Activated CD4-positive, alpha-beta memory T cell treated with anti-CD3 and anti-CD28 coated beads for 36 hours (primary cell): ENCODE results near the gene SUPT7L. TPM values are rescaled to one million over a fixed set of nuclear protein-coding genes. Genes with fewer than 3 reads are reported as not detected.
A peak's percentile ranks its signal among the peaks of the same experiment; 100 is the strongest.

Experiments
- CTCF ChIA-PET: fragments of 350-600 bp; sonication (Branson Sonifier 250); formaldehyde crosslinking; loops from one replicate; lab custom pipeline; 2021; ENCODE audit warnings: antibody characterized with exemption, inconsistent platforms; lab: Charles Lee
- POLR2A ChIA-PET: fragments of 350-600 bp; sonication (Branson Sonifier 250); formaldehyde crosslinking; loops from one replicate; lab custom pipeline; 2021; ENCODE audit warnings: antibody characterized with exemption; lab: Charles Lee
- DNase-seq: peaks from one replicate; pipeline ENCODE4 v3.0.0-alpha.2; 2020
- H3K27ac Mint-ChIP-seq: one replicate; pipeline ENCODE4 v1.8.0; 2021; ENCODE audit warnings: mixed read lengths
- H3K27me3 Mint-ChIP-seq: one replicate; pipeline ENCODE4 v1.8.0; 2021; ENCODE audit warnings: mixed read lengths
- H3K36me3 Mint-ChIP-seq: one replicate; pipeline ENCODE4 v1.8.0; 2021; ENCODE audit warnings: mixed read lengths
- H3K4me1 Mint-ChIP-seq: one replicate; pipeline ENCODE4 v1.8.0; 2021; ENCODE audit warnings: low read depth, mixed read lengths
- H3K4me3 Mint-ChIP-seq: one replicate; pipeline ENCODE4 v1.8.0; 2021; ENCODE audit warnings: mild to moderate bottlenecking, mixed read lengths
- H3K9me3 Mint-ChIP-seq: one replicate; pipeline ENCODE4 v1.8.0; 2021; ENCODE audit warnings: mixed read lengths
- intact Hi-C: fragments of 100-400 bp; cut with micrococcal nuclease; formaldehyde crosslinking; loops from one replicate; pipeline ENCODE4 v1.15.1; 2023
- total RNA-seq, 2 experiments: library from RNA; stranded (reverse); gene quantifications; one replicate each; pipeline ENCODE4 v1.2.3, GENCODE V29; 2021

The SUPT7L gene
- total RNA-seq, 2 experiments from 2014 or later, result 30.1 to 30.3 TPM

DNA sequence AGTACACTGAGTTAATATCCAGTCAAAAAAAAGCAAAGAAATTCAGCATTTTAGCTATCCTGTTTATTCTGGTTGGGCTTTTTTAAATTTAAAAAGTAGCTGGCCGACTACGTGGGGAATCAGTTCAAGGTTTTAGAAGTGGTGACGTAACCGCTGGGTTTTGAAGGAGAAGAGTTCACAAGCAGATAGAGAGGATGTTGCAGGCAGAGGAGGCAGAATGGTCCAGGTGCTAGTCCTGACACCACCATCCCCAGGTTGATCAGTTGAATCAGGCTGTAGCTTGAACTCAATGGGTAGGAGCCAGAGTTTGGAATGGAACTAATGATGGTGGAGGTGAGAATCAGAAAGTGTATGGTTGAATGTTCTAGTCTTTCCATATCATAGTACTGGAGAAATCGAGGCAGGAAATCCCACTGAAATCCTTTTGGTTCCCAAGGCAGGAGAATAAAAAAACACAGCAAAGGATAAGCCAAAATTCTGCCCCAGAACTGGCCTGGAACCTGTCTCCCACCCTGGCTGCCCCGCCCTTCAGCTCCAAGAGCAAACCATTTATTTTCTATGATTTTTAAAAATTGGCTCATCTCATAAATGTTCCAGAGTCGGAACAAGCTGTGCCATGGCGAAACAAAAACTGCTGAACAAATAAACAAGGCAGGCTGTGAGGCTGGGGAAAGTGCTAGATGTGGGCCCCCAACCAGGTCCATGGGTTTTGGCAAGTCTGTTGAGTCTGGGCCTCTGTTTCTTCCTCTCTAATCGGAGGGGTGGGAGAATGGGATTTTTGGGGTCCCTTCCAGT is 44.2 kb upstream of the SUPT7L start:
- Mint-ChIP-seq H3K27me3 (no peaks in the 10 kb centered on the region), H3K27ac (no peak overlapping the region), H3K9me3 (no peaks in the 10 kb centered on the region), H3K4me3 (no peak overlapping the region), H3K36me3 (no peaks in the 10 kb centered on the region), H3K4me1 (peaks cover 40% of the 10 kb centered on the region)
- intact Hi-C loops, result loop anchor here (10.0 kb wide), 3 partner anchors 257 to 687 kb away; partner anchors contain the start of gene FOSL2
- no peak for DNase-seq
- ChIA-PET POLR2A (interaction anchor here (1.8 kb wide), 1 partner anchor 25 kb away, joined by 8 read pairs; no protein-coding TSS in a partner anchor), CTCF (interaction anchor here (5.2 kb wide), 1 partner anchor 16 kb away, joined by 43 read pairs; no protein-coding TSS in a partner anchor)

GRCh38 chr2:27705851-27706622 is 42.6 kb upstream of the SUPT7L start:
- intact Hi-C loops, result loop anchor here (10.0 kb wide), 3 partner anchors 259 to 689 kb away; partner anchors contain the start of gene FOSL2
- no peak overlapping the region for H3K4me3 Mint-ChIP-seq
- no peaks in the 10 kb centered on the region for H3K9me3 Mint-ChIP-seq
- H3K27ac Mint-ChIP-seq, result peak overlapping the region; percentile 83
- no peaks in the 10 kb centered on the region for H3K27me3 Mint-ChIP-seq
- peaks cover 28% of the 10 kb centered on the region for H3K4me1 Mint-ChIP-seq
- ChIA-PET CTCF (interaction anchor here (0.6 to 5.2 kb wide), 6 partner anchors 14 to 749 kb away, joined by 3 to 43 read pairs (median 4); no protein-coding TSS in a partner anchor), POLR2A (interaction anchor here (1.8 kb wide), 1 partner anchor 24 kb away, joined by 8 read pairs; no protein-coding TSS in a partner anchor)
- no peaks in the 10 kb centered on the region for H3K36me3 Mint-ChIP-seq
- no peak for DNase-seq

DNA sequence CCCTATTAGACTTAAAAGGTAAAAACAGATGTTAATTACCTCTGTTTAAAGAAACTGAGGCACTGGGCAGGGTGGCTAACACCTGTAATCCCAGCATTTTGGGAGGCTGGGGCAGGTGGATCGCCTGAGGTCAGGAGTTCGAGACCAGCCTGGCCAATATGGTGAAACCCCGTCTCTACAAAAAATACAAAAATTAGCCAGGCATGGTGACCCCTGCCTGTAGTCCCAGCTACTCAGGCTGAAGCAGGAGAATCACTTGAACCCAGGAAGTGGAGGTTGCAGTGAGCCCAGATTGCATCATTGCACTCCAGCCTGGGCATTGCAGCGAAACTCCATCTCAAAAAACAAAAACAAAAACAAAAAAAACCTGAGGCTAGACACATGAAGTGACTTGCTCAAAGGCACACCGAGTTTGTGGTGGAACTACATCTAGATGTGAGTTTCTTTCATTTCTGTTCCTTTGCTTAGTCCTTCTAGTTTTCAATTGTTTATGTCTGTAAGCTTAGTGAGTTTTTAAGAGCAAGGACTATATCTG is 41.0 kb upstream of the SUPT7L start:
- H3K9me3 Mint-ChIP-seq, result no peaks in the 10 kb centered on the region
- ChIA-PET POLR2A (interaction anchor here (1.2 kb wide), 1 partner anchor 13 kb away, joined by 4 read pairs; no protein-coding TSS in a partner anchor), CTCF (interaction anchor here (0.6 to 5.2 kb wide), 31 partner anchors 9 to 750 kb away, joined by 3 to 43 read pairs (median 4); no protein-coding TSS in a partner anchor)
- no peak overlapping the region for H3K4me3 Mint-ChIP-seq
- H3K27me3 Mint-ChIP-seq, result no peaks in the 10 kb centered on the region
- intact Hi-C loops, result loop anchor here (5.0 to 10.0 kb wide), 5 partner anchors 48 to 748 kb away; partner anchors contain the start of gene FOSL2
- no peak overlapping the region for H3K27ac Mint-ChIP-seq
- no peaks in the 10 kb centered on the region for H3K36me3 Mint-ChIP-seq
- DNase-seq, result no peak
- H3K4me1 Mint-ChIP-seq, result peaks cover 26% of the 10 kb centered on the region

GRCh38 chr2:27703638-27704341 is 40.4 kb upstream of the SUPT7L start:
- H3K4me3 Mint-ChIP-seq, result no peak overlapping the region
- H3K9me3 Mint-ChIP-seq, result no peaks in the 10 kb centered on the region
- peak; percentile 92 for DNase-seq
- no peaks in the 10 kb centered on the region for H3K36me3 Mint-ChIP-seq
- CTCF ChIA-PET, result interaction anchor here (0.6 to 5.2 kb wide), 40 partner anchors 10 to 1313 kb away, joined by 3 to 43 read pairs (median 3); no protein-coding TSS in a partner anchor
- H3K27me3 Mint-ChIP-seq, result no peaks in the 10 kb centered on the region
- peaks cover 26% of the 10 kb centered on the region for H3K4me1 Mint-ChIP-seq
- peak overlapping the region; percentile 10 for H3K27ac Mint-ChIP-seq
- intact Hi-C loops, result loop anchor here (5.0 to 10.0 kb wide), 5 partner anchors 49 to 749 kb away; partner anchors contain the start of gene FOSL2
- POLR2A ChIA-PET, result interaction anchor here (1.2 kb wide), 1 partner anchor 13 kb away, joined by 4 read pairs; no protein-coding TSS in a partner anchor

DNA sequence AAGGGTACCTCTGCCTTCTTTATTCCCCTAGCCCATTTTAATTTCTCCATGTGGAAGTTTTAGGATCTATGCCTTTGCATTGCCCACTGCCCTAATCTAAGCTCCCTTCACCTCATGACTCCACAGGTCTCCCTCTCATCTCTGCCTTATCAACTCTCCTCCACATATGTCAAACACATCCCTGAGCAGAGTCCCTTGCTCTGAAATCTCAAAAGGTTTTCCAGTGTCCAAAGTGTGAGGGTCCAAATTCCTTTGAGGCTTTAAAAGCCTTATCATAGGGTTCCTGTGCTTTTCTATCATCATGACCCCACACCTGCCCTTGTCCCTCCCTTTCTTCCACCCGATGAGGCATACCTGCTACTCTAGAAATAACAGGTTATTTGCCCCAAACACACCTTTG is 38.9 kb upstream of the SUPT7L start:
- no peak for DNase-seq
- Mint-ChIP-seq H3K4me3 (no peak overlapping the region), H3K9me3 (no peaks in the 10 kb centered on the region), H3K36me3 (peaks cover 3% of the 10 kb centered on the region), H3K27ac (no peak overlapping the region), H3K27me3 (no peaks in the 10 kb centered on the region), H3K4me1 (peaks cover 31% of the 10 kb centered on the region)
- POLR2A ChIA-PET, result no interaction called here
- intact Hi-C loops, result loop anchor here (5.0 to 10.0 kb wide), 5 partner anchors 50 to 750 kb away; partner anchors contain the start of gene FOSL2
- CTCF ChIA-PET, result interaction anchor here (3.9 kb wide), 1 partner anchor 19 kb away, joined by 40 read pairs; no protein-coding TSS in a partner anchor

- CTCF ChIA-PET, result no interaction called here
- H3K36me3 Mint-ChIP-seq, result peaks cover 3% of the 10 kb centered on the region
- DNase-seq, result no peak
- intact Hi-C loops, result loop anchor here (5.0 to 10.0 kb wide), 5 partner anchors 51 to 751 kb away; partner anchors contain the start of gene FOSL2
- H3K4me3 Mint-ChIP-seq, result no peak overlapping the region
- no peak overlapping the region for H3K27ac Mint-ChIP-seq
- no peaks in the 10 kb centered on the region for H3K27me3 Mint-ChIP-seq
- peaks cover 32% of the 10 kb centered on the region for H3K4me1 Mint-ChIP-seq
- H3K9me3 Mint-ChIP-seq, result no peaks in the 10 kb centered on the region
- POLR2A ChIA-PET, result no interaction called here
These were observed 38.3 kb upstream of the SUPT7L start for GRCh38 chr2:27701676-27702075.

DNA sequence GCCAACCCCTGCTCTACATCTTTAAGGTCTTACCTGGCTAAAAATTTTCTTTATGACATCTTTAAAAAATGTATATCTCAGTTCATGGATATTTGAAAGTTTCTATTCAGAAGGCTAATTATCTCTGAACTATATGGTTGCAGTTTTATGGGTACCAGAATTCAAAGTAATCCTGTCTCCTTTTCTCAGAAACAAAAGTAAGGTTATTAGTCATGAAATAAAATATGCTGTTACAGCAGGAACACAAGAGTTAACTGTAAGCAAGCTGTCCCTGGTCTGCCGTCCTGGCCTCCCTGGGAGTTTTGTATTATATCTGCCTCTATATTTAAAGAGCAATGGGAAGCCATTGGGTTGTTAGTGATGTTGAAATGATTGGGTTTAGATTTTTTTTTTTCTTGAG is 34.2 kb upstream of the SUPT7L start:
- H3K36me3 Mint-ChIP-seq, result peaks cover 19% of the 10 kb centered on the region
- H3K4me1 Mint-ChIP-seq, result peaks cover 6% of the 10 kb centered on the region
- H3K27me3 Mint-ChIP-seq, result no peaks in the 10 kb centered on the region
- no peaks in the 10 kb centered on the region for H3K9me3 Mint-ChIP-seq
- intact Hi-C loops, result no loop called here
- ChIA-PET CTCF (interaction anchor here (0.6 kb wide), 2 partner anchors 462 to 527 kb away, joined by 3 read pairs; no protein-coding TSS in a partner anchor), POLR2A (interaction anchor here (0.7 kb wide), 1 partner anchor 374 kb away, joined by 3 read pairs; no protein-coding TSS in a partner anchor)
- DNase-seq, result no peak
- H3K4me3 Mint-ChIP-seq, result no peak overlapping the region
- peak overlapping the region; percentile 5 for H3K27ac Mint-ChIP-seq

DNA sequence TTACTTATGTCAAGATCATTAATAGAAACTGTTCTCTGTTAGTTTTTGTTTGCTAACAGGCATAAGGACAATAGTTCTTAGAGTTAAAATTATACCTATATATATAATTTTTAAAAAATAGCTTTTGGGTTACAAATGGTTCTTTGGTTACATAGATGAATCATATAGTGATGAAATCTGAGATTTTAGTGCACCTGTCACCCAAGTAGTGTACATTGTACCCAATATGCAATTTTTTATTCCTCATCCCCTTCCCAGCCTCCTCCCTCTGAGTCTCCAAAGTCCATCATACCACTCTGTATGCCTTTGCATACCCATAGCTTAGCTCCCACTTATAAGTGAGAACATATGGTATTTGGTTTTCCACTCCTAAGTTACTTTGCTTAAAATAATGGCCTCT is 26.6 kb upstream of the SUPT7L start:
- H3K27me3 Mint-ChIP-seq, result no peaks in the 10 kb centered on the region
- DNase-seq, result no peak
- POLR2A ChIA-PET, result no interaction called here
- no peak overlapping the region for H3K27ac Mint-ChIP-seq
- CTCF ChIA-PET, result interaction anchor here (1.2 kb wide), 1 partner anchor 33 kb away, joined by 4 read pairs; no protein-coding TSS in a partner anchor
- H3K36me3 Mint-ChIP-seq, result peaks cover 30% of the 10 kb centered on the region
- no peak overlapping the region for H3K4me3 Mint-ChIP-seq
- no peaks in the 10 kb centered on the region for H3K9me3 Mint-ChIP-seq
- intact Hi-C loops, result no loop called here
- peaks cover 4% of the 10 kb centered on the region for H3K4me1 Mint-ChIP-seq

DNA sequence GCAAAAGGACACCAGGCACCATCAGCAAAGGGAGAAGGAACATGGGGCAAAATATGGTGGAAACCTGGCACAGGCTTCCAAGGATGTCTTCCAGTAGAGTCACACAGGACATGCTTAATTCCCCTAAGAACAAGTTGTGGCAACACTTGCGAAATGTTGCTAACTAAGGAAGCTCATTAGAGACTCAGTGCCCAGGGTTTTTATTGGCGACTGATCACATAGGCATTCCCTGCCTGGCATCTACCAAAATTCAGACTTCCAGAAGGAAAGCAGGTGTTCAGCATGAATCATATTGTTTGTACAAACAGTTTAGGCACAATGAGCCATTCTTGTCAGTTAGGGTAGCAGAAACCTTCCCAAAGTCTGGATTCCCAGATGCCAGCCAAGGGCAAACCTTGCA is 26.0 kb upstream of the SUPT7L start:
- ChIA-PET CTCF (interaction anchor here (1.2 kb wide), 1 partner anchor 33 kb away, joined by 4 read pairs; no protein-coding TSS in a partner anchor), POLR2A (no interaction called here)
- DNase-seq, result no peak
- Mint-ChIP-seq H3K27ac (no peak overlapping the region), H3K27me3 (no peaks in the 10 kb centered on the region), H3K9me3 (no peaks in the 10 kb centered on the region), H3K36me3 (peaks cover 34% of the 10 kb centered on the region), H3K4me3 (no peak overlapping the region), H3K4me1 (peaks cover 9% of the 10 kb centered on the region)
- intact Hi-C loops, result loop anchor here (10.0 kb wide), 2 partner anchors 285 to 475 kb away; partner anchors contain the start of genes ATRAID, CAD, PPM1G and SLC5A6

- no peak overlapping the region for H3K4me3 Mint-ChIP-seq
- H3K27ac Mint-ChIP-seq, result no peak overlapping the region
- ChIA-PET POLR2A (no interaction called here), CTCF (no interaction called here)
- intact Hi-C loops, result loop anchor here (10.0 kb wide), 2 partner anchors 282 to 472 kb away; partner anchors contain the start of genes ATRAID, CAD, PPM1G and SLC5A6
- no peaks in the 10 kb centered on the region for H3K27me3 Mint-ChIP-seq
- DNase-seq, result no peak
- H3K36me3 Mint-ChIP-seq, result peaks cover 36% of the 10 kb centered on the region
- peaks cover 25% of the 10 kb centered on the region for H3K4me1 Mint-ChIP-seq
- H3K9me3 Mint-ChIP-seq, result no peaks in the 10 kb centered on the region
These were observed 23.8 kb upstream of the SUPT7L start for GRCh38 chr2:27687232-27687631.
